WTC11 (cell line): ENCODE measurements around the gene TSPAN17.

Experiments used
- CREM ChIP-seq: sonication (generic); formaldehyde crosslinking; IDR thresholded peaks from 2 replicates; pipeline ENCODE4 v1.8.1; 2022; ENCODE audit warnings: mild to moderate bottlenecking, missing genetic modification reagents, moderate library complexity
- NR3C1 ChIP-seq: sonication (generic); formaldehyde crosslinking; conservative IDR thresholded peaks from 2 replicates; pipeline ENCODE4 v1.8.1; 2023; ENCODE audit warnings: low read depth, mild to moderate bottlenecking, missing genetic modification reagents
- SMAD3 ChIP-seq: sonication (generic); formaldehyde crosslinking; IDR thresholded peaks from 2 replicates; pipeline ENCODE4 v1.8.0; 2022; ENCODE audit warnings: missing genetic modification reagents, mild to moderate bottlenecking, borderline replicate concordance
- ZNF138 ChIP-seq: sonication (generic); formaldehyde crosslinking; conservative IDR thresholded peaks from 2 replicates; pipeline ENCODE4 v1.8.1; 2022; ENCODE audit warnings: mild to moderate bottlenecking, moderate library complexity, missing genetic modification reagents
- TF ChIP-seq, protein P1 (sequence below): fragments of 200-600 bp; IDR thresholded peaks from 2 replicates; pipeline ENCODE4 v1.8.0; 2022; ENCODE audit warnings: antibody characterized with exemption
- TF ChIP-seq, protein P2 (sequence below): sonication (generic); formaldehyde crosslinking; IDR thresholded peaks from 2 replicates; pipeline ENCODE4 v1.8.0; 2022; ENCODE audit warnings: mild to moderate bottlenecking, missing genetic modification reagents
- TF ChIP-seq, protein P3 (sequence below): sonication (generic); formaldehyde crosslinking; IDR thresholded peaks from 2 replicates; pipeline ENCODE4 v1.8.0; 2023; ENCODE audit warnings: missing genetic modification reagents

DNA sequence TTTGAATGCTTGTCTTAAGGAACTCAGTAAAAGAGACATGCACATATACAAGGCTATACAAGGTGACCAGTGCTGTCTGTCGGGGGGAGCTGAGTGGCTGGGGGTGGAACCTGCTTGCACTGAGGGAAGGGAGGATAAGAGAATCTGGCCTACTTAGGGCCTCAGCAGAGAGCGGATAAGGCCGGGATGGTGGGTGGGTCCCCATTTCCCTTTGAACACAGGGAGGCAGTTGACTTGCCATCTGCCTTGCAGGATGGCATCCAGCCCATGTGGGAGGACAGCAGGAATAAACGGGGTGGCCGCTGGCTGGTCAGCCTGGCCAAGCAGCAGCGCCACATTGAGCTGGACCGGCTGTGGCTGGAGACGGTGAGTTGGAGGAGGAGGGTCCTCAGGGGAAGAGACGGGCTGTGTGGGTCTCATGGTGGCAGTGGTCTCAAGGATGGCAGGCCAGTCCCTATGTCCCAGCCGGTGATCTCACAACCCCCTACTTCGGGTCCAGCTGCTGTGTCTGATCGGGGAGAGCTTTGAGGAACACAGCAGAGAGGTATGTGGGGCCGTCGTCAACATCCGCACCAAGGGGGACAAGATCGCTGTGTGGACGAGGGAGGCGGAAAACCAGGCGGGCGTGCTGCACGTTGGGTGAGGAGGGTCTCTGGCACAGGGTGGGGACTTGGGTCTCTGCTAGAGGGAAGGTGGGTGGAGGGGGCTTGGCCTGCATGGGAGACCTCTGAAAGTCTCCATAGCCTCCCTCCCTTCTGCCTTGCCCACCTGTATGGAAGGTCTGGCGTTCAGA is 2.2 kb upstream of the TSPAN17 start:
- TF ChIP-seq, protein P1, sequence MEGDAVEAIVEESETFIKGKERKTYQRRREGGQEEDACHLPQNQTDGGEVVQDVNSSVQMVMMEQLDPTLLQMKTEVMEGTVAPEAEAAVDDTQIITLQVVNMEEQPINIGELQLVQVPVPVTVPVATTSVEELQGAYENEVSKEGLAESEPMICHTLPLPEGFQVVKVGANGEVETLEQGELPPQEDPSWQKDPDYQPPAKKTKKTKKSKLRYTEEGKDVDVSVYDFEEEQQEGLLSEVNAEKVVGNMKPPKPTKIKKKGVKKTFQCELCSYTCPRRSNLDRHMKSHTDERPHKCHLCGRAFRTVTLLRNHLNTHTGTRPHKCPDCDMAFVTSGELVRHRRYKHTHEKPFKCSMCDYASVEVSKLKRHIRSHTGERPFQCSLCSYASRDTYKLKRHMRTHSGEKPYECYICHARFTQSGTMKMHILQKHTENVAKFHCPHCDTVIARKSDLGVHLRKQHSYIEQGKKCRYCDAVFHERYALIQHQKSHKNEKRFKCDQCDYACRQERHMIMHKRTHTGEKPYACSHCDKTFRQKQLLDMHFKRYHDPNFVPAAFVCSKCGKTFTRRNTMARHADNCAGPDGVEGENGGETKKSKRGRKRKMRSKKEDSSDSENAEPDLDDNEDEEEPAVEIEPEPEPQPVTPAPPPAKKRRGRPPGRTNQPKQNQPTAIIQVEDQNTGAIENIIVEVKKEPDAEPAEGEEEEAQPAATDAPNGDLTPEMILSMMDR = no peak
- TF ChIP-seq, protein P2, sequence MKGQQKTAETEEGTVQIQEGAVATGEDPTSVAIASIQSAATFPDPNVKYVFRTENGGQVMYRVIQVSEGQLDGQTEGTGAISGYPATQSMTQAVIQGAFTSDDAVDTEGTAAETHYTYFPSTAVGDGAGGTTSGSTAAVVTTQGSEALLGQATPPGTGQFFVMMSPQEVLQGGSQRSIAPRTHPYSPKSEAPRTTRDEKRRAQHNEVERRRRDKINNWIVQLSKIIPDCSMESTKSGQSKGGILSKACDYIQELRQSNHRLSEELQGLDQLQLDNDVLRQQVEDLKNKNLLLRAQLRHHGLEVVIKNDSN (CRISPR knock-in tag) = no peak
- TF ChIP-seq CREM (CRISPR knock-in tag) (no peak), SMAD3 (CRISPR knock-in tag) (no peak), ZNF138 (CRISPR knock-in tag) (no peak), NR3C1 (CRISPR knock-in tag) (no peak)
- TF ChIP-seq, protein P3, sequence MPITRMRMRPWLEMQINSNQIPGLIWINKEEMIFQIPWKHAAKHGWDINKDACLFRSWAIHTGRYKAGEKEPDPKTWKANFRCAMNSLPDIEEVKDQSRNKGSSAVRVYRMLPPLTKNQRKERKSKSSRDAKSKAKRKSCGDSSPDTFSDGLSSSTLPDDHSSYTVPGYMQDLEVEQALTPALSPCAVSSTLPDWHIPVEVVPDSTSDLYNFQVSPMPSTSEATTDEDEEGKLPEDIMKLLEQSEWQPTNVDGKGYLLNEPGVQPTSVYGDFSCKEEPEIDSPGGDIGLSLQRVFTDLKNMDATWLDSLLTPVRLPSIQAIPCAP (CRISPR knock-in tag) = no peak
